ENCODE data around the gene KCTD1.

Gene KCTD1

DNA sequence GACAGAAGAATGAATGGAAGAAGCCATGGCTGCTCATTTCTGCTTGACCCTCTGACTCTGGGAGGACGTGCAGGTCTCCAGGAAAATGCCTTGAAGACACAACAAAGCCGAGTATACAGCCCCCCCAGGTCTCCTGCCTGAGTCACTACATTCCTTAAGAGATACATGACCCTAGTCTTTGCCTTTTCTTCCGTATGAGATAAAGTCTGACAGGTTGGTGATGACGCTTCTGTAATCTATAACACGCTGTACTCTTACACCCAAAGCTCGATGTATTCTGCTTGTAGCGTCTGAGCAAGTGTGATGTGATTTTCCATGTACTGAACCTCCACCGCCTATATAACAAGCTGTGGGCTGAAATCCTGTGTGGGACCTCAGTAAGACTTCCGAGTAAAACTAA, 77.3 kb downstream of the KCTD1 start:
- Histone ChIP-seq H3K27me3 (ENCODE audit: insufficient read depth, poor library complexity, severe bottlenecking) (no peaks in the 10 kb centered on the region), H3K27ac (replicated peaks) (no peak overlapping the region), H3K4me3 (replicated peaks; ENCODE audit: insufficient read depth, low read length) (no peak overlapping the region)
- TF ChIP-seq, protein P1, sequence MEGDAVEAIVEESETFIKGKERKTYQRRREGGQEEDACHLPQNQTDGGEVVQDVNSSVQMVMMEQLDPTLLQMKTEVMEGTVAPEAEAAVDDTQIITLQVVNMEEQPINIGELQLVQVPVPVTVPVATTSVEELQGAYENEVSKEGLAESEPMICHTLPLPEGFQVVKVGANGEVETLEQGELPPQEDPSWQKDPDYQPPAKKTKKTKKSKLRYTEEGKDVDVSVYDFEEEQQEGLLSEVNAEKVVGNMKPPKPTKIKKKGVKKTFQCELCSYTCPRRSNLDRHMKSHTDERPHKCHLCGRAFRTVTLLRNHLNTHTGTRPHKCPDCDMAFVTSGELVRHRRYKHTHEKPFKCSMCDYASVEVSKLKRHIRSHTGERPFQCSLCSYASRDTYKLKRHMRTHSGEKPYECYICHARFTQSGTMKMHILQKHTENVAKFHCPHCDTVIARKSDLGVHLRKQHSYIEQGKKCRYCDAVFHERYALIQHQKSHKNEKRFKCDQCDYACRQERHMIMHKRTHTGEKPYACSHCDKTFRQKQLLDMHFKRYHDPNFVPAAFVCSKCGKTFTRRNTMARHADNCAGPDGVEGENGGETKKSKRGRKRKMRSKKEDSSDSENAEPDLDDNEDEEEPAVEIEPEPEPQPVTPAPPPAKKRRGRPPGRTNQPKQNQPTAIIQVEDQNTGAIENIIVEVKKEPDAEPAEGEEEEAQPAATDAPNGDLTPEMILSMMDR (IDR thresholded peaks at IDR 0.05; ENCODE audit: insufficient read depth, low read length), result no peak
- TF ChIP-seq POLR2AphosphoS5 (IDR thresholded peaks at IDR 0.05; ENCODE audit: low read depth) (no peak), GABPA (IDR thresholded peaks at IDR 0.05; ENCODE audit: low read depth) (no peak), SPI1 (IDR thresholded peaks at IDR 0.05; ENCODE audit: borderline replicate concordance, low read depth) (no peak)
- TF ChIP-seq, protein P2, sequence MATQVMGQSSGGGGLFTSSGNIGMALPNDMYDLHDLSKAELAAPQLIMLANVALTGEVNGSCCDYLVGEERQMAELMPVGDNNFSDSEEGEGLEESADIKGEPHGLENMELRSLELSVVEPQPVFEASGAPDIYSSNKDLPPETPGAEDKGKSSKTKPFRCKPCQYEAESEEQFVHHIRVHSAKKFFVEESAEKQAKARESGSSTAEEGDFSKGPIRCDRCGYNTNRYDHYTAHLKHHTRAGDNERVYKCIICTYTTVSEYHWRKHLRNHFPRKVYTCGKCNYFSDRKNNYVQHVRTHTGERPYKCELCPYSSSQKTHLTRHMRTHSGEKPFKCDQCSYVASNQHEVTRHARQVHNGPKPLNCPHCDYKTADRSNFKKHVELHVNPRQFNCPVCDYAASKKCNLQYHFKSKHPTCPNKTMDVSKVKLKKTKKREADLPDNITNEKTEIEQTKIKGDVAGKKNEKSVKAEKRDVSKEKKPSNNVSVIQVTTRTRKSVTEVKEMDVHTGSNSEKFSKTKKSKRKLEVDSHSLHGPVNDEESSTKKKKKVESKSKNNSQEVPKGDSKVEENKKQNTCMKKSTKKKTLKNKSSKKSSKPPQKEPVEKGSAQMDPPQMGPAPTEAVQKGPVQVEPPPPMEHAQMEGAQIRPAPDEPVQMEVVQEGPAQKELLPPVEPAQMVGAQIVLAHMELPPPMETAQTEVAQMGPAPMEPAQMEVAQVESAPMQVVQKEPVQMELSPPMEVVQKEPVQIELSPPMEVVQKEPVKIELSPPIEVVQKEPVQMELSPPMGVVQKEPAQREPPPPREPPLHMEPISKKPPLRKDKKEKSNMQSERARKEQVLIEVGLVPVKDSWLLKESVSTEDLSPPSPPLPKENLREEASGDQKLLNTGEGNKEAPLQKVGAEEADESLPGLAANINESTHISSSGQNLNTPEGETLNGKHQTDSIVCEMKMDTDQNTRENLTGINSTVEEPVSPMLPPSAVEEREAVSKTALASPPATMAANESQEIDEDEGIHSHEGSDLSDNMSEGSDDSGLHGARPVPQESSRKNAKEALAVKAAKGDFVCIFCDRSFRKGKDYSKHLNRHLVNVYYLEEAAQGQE (IDR thresholded peaks at IDR 0.05; ENCODE audit: insufficient replicate concordance, low read depth), result no peak
- no peak for DNase-seq (ENCODE audit: low read depth in 1 of 2, low spot score in 1 of 2)

DNA sequence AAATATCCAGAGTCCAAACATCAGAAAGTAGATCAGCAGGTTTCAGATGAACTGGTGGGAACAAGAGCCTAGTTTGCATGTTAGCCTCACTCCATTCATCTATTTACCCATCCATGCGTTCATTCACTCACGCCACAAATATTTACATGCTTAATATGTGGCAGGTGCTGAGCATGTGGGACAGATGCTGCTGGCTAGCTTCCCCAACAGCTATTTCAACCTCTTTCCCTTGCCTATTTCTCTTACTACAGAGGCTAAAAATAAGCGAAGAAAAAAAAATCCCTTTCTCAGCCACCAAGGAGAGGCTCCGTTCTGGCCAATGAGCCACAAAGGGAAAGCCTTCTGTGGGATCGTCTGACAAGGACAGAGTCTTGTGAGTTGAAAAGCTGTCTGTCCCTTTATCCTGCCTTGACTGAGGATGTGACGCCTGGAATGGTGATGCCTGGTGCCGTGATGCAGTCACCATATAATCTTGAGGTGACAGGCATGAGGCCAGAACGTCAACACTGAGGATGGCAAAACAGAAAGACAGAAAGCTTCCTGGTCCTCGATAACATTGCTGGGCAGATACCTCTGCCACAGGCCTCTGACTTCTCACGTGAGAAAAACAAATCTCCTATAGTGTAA, 78.2 kb downstream of the KCTD1 start:
- DNase-seq (ENCODE audit: low read depth in 1 of 2, low spot score in 1 of 2), result no peak
- TF ChIP-seq SPI1 (IDR thresholded peaks at IDR 0.05; ENCODE audit: borderline replicate concordance, low read depth), result no peak
- TF ChIP-seq, protein P2 (IDR thresholded peaks at IDR 0.05; ENCODE audit: insufficient replicate concordance, low read depth), result no peak
- no peak for TF ChIP-seq POLR2AphosphoS5 (IDR thresholded peaks at IDR 0.05; ENCODE audit: low read depth)
- TF ChIP-seq, protein P1 (IDR thresholded peaks at IDR 0.05; ENCODE audit: insufficient read depth, low read length), result no peak
- TF ChIP-seq GABPA (IDR thresholded peaks at IDR 0.05; ENCODE audit: low read depth), result no peak
- Histone ChIP-seq H3K27me3 (ENCODE audit: insufficient read depth, poor library complexity, severe bottlenecking) (no peaks in the 10 kb centered on the region), H3K4me3 (replicated peaks; ENCODE audit: insufficient read depth, low read length) (no peak overlapping the region), H3K27ac (replicated peaks) (no peak overlapping the region)

DNA sequence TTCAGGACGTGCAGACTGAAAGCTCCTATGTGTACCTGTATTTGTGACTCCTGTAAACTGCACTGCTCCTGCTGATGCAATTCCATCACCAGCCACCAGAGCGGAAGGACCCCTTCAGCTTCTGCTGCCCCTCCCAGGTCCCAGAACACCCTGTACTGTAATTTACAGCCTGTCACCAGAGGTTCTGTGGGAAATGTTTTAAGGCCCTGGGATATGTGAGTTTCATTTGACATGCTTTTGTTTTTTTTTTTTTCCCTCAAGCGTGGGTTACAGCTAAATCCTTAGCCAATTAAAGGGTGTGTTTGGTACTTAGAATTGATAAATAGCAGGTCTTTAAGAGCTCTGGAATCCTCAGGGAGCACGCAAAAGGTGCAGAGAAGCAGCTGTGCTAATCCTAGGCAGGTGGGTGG, 79.4 kb downstream of the KCTD1 start:
- no peak for DNase-seq (ENCODE audit: low read depth in 1 of 2, low spot score in 1 of 2)
- no peak for TF ChIP-seq GABPA (IDR thresholded peaks at IDR 0.05; ENCODE audit: low read depth)
- TF ChIP-seq, protein P1 (IDR thresholded peaks at IDR 0.05; ENCODE audit: insufficient read depth, low read length), result peak; percentile 49
- no peaks in the 10 kb centered on the region for H3K27me3 ChIP-seq (ENCODE audit: insufficient read depth, poor library complexity, severe bottlenecking)
- no peak overlapping the region for H3K27ac ChIP-seq (replicated peaks)
- no peak overlapping the region for H3K4me3 ChIP-seq (replicated peaks; ENCODE audit: insufficient read depth, low read length)

DNA sequence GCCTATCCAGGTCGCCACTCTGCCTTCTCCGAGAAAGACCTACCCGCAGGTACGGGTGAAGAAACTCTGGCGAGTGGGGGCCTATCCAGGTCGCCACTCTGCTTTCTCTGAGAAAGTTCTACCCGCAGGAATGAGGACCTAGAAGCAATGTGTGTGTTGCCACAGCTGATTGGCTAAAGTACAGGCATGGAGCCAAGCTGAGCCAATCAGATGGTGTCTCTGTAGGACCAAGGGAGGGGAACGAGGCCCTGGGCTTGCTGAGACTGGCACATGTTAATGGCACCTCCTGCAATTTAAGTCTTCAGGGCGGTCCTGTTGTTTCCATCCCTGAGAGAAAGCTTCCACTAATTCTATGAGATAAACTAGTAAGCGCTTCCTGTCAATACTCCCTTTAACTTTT, 82.3 kb downstream of the KCTD1 start:
- Histone ChIP-seq H3K4me3 (replicated peaks; ENCODE audit: insufficient read depth, low read length) (no peak overlapping the region), H3K27ac (replicated peaks) (no peak overlapping the region), H3K27me3 (ENCODE audit: insufficient read depth, poor library complexity, severe bottlenecking) (no peaks in the 10 kb centered on the region)
- DNase-seq (ENCODE audit: low read depth in 1 of 2, low spot score in 1 of 2), result no peak
- TF ChIP-seq, protein P2 (IDR thresholded peaks at IDR 0.05; ENCODE audit: insufficient replicate concordance, low read depth), result no peak
- no peak for TF ChIP-seq SPI1 (IDR thresholded peaks at IDR 0.05; ENCODE audit: borderline replicate concordance, low read depth)
- TF ChIP-seq GABPA (IDR thresholded peaks at IDR 0.05; ENCODE audit: low read depth), result no peak
- no peak for TF ChIP-seq POLR2AphosphoS5 (IDR thresholded peaks at IDR 0.05; ENCODE audit: low read depth)
- TF ChIP-seq, protein P1 (IDR thresholded peaks at IDR 0.05; ENCODE audit: insufficient read depth, low read length), result no peak
